Ascending aorta (tissue), 2 donors: ENCODE results near the gene PRMT1. TPM values are rescaled to one million over a fixed set of nuclear protein-coding genes. Genes with fewer than 3 reads are reported as not detected.

Experiments used
- DNase-seq, 2 donors: peaks; one replicate each; pipeline ENCODE4 v3.0.0-alpha.2; 2019; ENCODE audit warnings: low spot score in 2 of 2
- H3K27ac ChIP-seq, 2 donors: fragments of 200-600 bp; sonication (generic); one replicate each; pipeline ENCODE4 v1.5.1; 2016 to 2017; ENCODE audit warnings: mild to moderate bottlenecking in 1 of 2
- H3K27me3 ChIP-seq: fragments of 200-600 bp; sonication (generic); one replicate; pipeline ENCODE4 v1.5.1; 2017
- H3K36me3 ChIP-seq, 2 donors: fragments of 200-600 bp; sonication (generic); one replicate each; pipeline ENCODE4 v1.5.1; 2016
- H3K4me1 ChIP-seq, 2 donors: fragments of 200-600 bp; sonication (generic); one replicate each; pipeline ENCODE4 v1.5.1; 2016 to 2017; ENCODE audit warnings: mild to moderate bottlenecking in 1 of 2
- H3K4me3 ChIP-seq, 2 donors: fragments of 200-600 bp; sonication (generic); one replicate each; pipeline ENCODE4 v1.5.1; 2016 to 2017; ENCODE audit warnings: mild to moderate bottlenecking in 1 of 2
- H3K9me3 ChIP-seq, 2 donors: fragments of 200-600 bp; sonication (generic); one replicate each; pipeline ENCODE4 v1.5.1; 2016
- intact Hi-C: fragments of 100-400 bp; cut with DNase I; formaldehyde crosslinking; loops from one replicate; pipeline ENCODE4 v1.15.1; 2023
- total RNA-seq: library from RNA; depleted of rRNA; stranded (reverse); fragments of >200 nt; gene quantifications from one replicate; pipeline ENCODE4 v1.1.0, GENCODE V29; 2016
- TF ChIP-seq, protein P1 (sequence below), 3 experiments: fragments of 200-600 bp in 2 of 3; fragments of 450-650 bp in 1 of 3; sonication (generic) in 2 of 3; IDR thresholded peaks; one replicate each; pipeline ENCODE4 v1.5.1; 2016 to 2019; ENCODE audit warnings: antibody characterized with exemption in 3 of 3, mild to moderate bottlenecking in 1 of 3, moderate library complexity in 1 of 3

PRMT1 gene
- total RNA-seq, 1 donor from 2014 or later, result 271 TPM

- intact Hi-C loops, result no loop called here
Measured at GRCh38 chr19:49658139-49658517, 18.9 kb upstream of the PRMT1 start.

GRCh38 chr19:49658566-49659442, 18.3 kb upstream of the PRMT1 start:
- H3K27me3 ChIP-seq, result no peaks in the 10 kb centered on the region
- H3K27ac ChIP-seq, result no peak overlapping the region
- intact Hi-C loops, result no loop called here
- TF ChIP-seq, protein P1, sequence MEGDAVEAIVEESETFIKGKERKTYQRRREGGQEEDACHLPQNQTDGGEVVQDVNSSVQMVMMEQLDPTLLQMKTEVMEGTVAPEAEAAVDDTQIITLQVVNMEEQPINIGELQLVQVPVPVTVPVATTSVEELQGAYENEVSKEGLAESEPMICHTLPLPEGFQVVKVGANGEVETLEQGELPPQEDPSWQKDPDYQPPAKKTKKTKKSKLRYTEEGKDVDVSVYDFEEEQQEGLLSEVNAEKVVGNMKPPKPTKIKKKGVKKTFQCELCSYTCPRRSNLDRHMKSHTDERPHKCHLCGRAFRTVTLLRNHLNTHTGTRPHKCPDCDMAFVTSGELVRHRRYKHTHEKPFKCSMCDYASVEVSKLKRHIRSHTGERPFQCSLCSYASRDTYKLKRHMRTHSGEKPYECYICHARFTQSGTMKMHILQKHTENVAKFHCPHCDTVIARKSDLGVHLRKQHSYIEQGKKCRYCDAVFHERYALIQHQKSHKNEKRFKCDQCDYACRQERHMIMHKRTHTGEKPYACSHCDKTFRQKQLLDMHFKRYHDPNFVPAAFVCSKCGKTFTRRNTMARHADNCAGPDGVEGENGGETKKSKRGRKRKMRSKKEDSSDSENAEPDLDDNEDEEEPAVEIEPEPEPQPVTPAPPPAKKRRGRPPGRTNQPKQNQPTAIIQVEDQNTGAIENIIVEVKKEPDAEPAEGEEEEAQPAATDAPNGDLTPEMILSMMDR (IDR thresholded peaks at IDR 0.05), result no peak
- peaks cover 88 to 93% of the 10 kb centered on the region in 2 donors for H3K36me3 ChIP-seq
- H3K4me3 ChIP-seq, result no peak overlapping the region
- no peak for DNase-seq
- peaks cover 0 to 4% of the 10 kb centered on the region in 2 donors for H3K4me1 ChIP-seq
- H3K9me3 ChIP-seq, result no peaks in the 10 kb centered on the region

More at GRCh38 chr19:49658139-49658517, 18.9 kb upstream of the PRMT1 start:
- Histone ChIP-seq H3K9me3 (no peaks in the 10 kb centered on the region), H3K27me3 (no peaks in the 10 kb centered on the region), H3K4me1 (no peaks in the 10 kb centered on the region), H3K4me3 (no peak overlapping the region), H3K36me3 (peaks cover 95 to 99% of the 10 kb centered on the region in 2 donors), H3K27ac (no peak overlapping the region)
- no peak for DNase-seq
- TF ChIP-seq, protein P1 (IDR thresholded peaks at IDR 0.05), result no peak

DNA sequence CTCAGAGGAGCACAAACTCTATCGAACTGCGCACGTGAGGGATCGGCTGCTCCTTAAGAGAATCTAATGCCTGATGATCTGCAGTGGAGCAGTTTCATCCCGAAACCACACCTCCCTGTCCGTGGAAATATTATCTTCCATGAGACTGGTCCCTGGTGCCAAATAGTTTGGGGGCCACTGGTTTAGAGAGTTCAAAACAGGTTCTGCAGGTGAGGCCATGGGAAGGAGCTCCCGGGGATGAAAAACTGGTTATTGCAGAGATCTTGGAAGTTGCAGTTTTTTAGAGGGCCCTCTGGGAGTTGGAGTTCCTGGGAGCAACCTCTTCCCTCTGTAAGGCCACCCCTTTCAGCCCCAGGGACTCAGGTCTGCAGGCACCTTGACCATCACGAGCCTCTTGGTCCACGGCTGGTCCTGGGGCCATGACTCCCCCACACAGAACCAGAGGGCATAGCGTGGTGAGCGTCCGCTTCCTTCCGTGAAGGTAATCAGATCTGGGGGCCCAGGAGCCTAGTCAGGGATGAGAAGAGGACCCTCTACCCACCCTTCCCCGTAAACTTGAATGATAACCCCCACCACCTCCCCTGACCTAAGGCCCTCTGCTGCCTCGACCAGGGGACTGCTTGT, 16.6 kb upstream of the PRMT1 start:
- intact Hi-C loops, result no loop called here
- DNase-seq, result no peak
- Histone ChIP-seq H3K9me3 (no peaks in the 10 kb centered on the region), H3K36me3 (peaks cover 71 to 77% of the 10 kb centered on the region in 2 donors), H3K27me3 (no peaks in the 10 kb centered on the region), H3K4me1 (peaks cover 0 to 9% of the 10 kb centered on the region in 2 donors), H3K4me3 (no peak overlapping the region), H3K27ac (no peak overlapping the region)
- TF ChIP-seq, protein P1 (IDR thresholded peaks at IDR 0.05), result no peak

DNA sequence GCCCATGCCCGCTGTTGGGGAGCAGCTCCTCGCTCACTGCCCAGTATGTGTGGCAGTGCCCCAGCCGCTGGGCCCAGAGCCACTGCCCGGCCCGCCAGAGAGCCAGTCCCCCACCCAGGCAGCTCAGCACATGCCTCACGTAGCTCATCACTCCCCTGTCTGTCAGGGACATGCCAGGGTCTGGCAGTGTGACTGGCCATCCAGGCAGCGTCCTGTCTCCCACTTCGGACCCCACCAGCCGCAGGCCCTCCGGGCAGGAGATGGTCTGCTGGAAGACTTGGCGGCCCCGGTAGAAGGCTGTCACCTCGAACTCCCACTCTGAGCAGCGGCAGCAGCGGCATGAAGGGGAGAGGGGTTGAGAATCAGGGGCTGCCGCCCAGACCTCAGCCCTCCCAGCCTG, 15.1 kb upstream of the PRMT1 start:
- H3K36me3 ChIP-seq, result peaks cover 56 to 61% of the 10 kb centered on the region in 2 donors
- no peaks in the 10 kb centered on the region for H3K27me3 ChIP-seq
- peaks cover 0 to 18% of the 10 kb centered on the region in 2 donors for H3K4me1 ChIP-seq
- intact Hi-C loops, result no loop called here
- no peak overlapping the region for H3K4me3 ChIP-seq
- DNase-seq, result no peak
- TF ChIP-seq, protein P1 (IDR thresholded peaks at IDR 0.05), result no peak
- H3K27ac ChIP-seq, result no peak overlapping the region
- H3K9me3 ChIP-seq, result no peaks in the 10 kb centered on the region

- intact Hi-C loops, result no loop called here
- H3K4me3 ChIP-seq, result no peak overlapping the region
- H3K36me3 ChIP-seq, result peaks cover 44 to 49% of the 10 kb centered on the region in 2 donors
- H3K4me1 ChIP-seq, result peaks cover 0 to 18% of the 10 kb centered on the region in 2 donors
- H3K27ac ChIP-seq, result no peak overlapping the region
- H3K27me3 ChIP-seq, result no peaks in the 10 kb centered on the region
- TF ChIP-seq, protein P1 (IDR thresholded peaks at IDR 0.05), result no peak
- no peaks in the 10 kb centered on the region for H3K9me3 ChIP-seq
- DNase-seq, result no peak
Measured at GRCh38 chr19:49663224-49663623, 13.8 kb upstream of the PRMT1 start.
